ENCODE data around the gene FBXW2. TPM values are rescaled to one million over a fixed set of nuclear protein-coding genes. Genes with fewer than 3 reads are reported as not detected.
A peak's percentile ranks its signal among the peaks of the same experiment; 100 is the strongest.

FBXW2 gene
- total RNA-seq, 2 donors from 2014 or later = 16.6 to 19.1 TPM

DNA sequence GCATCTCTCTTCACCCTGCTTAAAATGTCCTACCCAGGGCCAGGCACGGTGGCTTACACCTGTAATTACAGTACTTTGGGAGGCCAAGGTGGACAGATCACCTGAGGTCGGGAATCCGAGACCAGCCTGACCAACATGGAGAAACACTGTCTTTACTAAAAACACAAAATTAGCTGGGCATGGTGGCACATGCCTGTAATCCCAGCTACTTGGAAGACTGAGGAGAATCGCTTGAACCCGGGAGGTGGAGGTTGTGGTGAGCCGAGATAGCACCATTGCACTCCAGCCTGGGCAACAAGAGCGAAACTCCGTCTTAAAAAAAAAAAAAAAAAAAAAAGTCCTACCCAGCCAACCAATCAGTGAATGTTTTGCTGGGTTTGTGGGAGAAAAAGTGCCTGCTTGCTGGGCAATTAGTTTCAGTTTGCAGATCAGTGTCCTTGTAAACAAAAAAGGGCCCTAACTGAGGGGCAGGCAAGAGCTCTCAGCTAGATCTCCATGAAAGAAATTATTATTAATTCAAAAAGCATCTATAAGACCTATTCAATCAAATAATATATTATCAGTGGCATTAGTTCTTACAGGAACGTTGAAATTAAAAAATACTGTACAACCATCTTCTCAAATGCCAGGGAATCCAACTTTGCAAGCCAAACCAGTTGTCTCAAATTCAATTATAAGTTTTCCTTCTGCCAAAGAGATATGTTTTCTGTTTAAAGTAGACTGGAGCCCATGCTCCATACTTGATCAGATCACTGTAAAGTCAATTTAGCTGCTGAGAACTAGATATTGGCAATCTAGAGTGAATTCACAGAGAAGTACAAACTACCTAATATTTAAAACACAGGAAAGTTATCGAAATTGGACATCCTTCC, 82.9 kb downstream of the FBXW2 start:
- peak overlapping the region; percentile 78 to 87 (median 84) for H3K27ac ChIP-seq
- peak; percentile 15 for ATAC-seq
- DNase-seq = peak; percentile 38 to 68 (median 58)
- H3K27me3 ChIP-seq = no peaks in the 10 kb centered on the region
- intact Hi-C loops (cut with DNase I) = no loop called here
- TF ChIP-seq, protein P1, sequence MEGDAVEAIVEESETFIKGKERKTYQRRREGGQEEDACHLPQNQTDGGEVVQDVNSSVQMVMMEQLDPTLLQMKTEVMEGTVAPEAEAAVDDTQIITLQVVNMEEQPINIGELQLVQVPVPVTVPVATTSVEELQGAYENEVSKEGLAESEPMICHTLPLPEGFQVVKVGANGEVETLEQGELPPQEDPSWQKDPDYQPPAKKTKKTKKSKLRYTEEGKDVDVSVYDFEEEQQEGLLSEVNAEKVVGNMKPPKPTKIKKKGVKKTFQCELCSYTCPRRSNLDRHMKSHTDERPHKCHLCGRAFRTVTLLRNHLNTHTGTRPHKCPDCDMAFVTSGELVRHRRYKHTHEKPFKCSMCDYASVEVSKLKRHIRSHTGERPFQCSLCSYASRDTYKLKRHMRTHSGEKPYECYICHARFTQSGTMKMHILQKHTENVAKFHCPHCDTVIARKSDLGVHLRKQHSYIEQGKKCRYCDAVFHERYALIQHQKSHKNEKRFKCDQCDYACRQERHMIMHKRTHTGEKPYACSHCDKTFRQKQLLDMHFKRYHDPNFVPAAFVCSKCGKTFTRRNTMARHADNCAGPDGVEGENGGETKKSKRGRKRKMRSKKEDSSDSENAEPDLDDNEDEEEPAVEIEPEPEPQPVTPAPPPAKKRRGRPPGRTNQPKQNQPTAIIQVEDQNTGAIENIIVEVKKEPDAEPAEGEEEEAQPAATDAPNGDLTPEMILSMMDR (IDR thresholded peaks at IDR 0.05) = no peak
- peak in 1 of 3 donors; percentile 33 for TF ChIP-seq POLR2A (IDR thresholded peaks at IDR 0.05)
- H3K9me3 ChIP-seq = no peaks in the 10 kb centered on the region
- no peak overlapping the region for H3K4me3 ChIP-seq
- 11 to 28% methylated on average over 10 of the region's 10 CpGs for WGBS, 2 donors
- no peaks in the 10 kb centered on the region for H3K36me3 ChIP-seq (replicated peaks in 1 of 2; ENCODE audit: insufficient read depth in 1 of 2, low read depth in 2 of 2)
- peaks cover 56% of the 10 kb centered on the region for H3K4me1 ChIP-seq

DNA sequence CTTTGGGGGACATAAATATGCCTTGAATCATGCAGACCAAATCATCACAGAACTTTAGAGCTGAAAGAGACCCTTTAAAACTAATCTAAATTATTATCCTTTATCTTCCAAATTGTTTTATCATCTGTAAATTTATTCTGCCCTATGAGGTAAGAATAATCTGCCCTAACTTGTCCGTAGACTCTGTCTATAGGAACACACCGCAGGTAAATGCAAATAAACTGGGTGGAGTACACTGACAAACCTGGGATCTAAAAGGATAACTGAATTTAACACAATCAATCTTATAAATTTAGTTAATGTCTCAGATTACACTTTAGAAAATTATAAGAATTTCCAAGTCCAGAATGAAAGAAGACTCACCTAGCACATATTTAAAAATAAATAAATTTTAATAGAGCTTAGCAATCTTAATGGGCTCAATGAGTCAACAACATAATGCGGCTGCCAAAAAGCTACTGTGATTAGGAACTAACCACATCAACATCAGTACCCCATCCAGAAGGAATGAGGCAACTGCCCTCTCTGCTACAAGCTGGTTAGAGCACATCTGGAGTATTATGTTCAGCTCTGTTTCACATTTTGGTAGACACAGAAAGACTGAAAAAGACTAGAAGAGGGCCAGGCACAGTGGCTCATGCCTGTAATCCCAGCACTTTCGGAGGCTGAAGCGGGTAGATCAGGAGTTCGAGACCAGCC, 84.5 kb downstream of the FBXW2 start:
- Histone ChIP-seq H3K4me1 (peaks cover 52% of the 10 kb centered on the region), H3K4me3 (no peak overlapping the region), H3K27ac (no peak overlapping the region), H3K9me3 (no peaks in the 10 kb centered on the region), H3K27me3 (no peaks in the 10 kb centered on the region), H3K36me3 (replicated peaks in 1 of 2; ENCODE audit: insufficient read depth in 1 of 2, low read depth in 2 of 2) (no peaks in the 10 kb centered on the region)
- no peak for TF ChIP-seq POLR2A (IDR thresholded peaks at IDR 0.05)
- TF ChIP-seq, protein P1 (IDR thresholded peaks at IDR 0.05) = no peak
- WGBS, 2 donors = 82 to 84% methylated on average over 6 of the region's 6 CpGs
- DNase-seq = no peak
- intact Hi-C loops (cut with DNase I) = no loop called here
- no peak for ATAC-seq

DNA sequence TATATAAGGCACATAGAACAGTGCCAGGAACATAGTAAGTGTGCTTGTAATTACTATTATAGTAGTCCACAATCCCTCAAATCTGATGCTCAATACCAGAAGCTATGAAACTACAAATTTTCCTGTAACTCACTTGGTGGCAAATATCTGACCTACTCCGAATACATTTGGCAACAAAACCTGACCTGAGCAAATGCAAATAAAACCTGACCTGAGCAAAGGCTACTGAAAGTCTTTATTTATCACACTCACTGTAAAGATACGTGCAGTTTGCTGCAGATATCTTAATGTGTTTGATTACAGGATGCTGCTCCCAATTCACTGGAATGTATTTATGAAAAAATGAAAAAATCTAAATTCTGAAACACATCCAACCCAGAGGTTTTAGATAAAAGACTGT, 86.0 kb downstream of the FBXW2 start:
- Histone ChIP-seq H3K36me3 (replicated peaks in 1 of 2; ENCODE audit: insufficient read depth in 1 of 2, low read depth in 2 of 2) (no peaks in the 10 kb centered on the region), H3K4me1 (peaks cover 45% of the 10 kb centered on the region), H3K27me3 (no peaks in the 10 kb centered on the region), H3K4me3 (no peak overlapping the region), H3K9me3 (no peaks in the 10 kb centered on the region), H3K27ac (no peak overlapping the region)
- no peak for ATAC-seq
- intact Hi-C loops (cut with DNase I) = no loop called here
- DNase-seq = no peak
- TF ChIP-seq, protein P1 (IDR thresholded peaks at IDR 0.05) = no peak
- TF ChIP-seq POLR2A (IDR thresholded peaks at IDR 0.05) = no peak
- 20 to 32% methylated on average over 2 of the region's 2 CpGs for whole genome bisulfite sequencing, 2 donors

Other genes with a start within 250 kb of the FBXW2 start
- 10 to 100 TPM; 21.5 to 45.5 TPM for gene CDK5RAP2, start 213.2 kb downstream of the FBXW2 start, total RNA-seq
- 1 to 10 TPM; 9.6 to 9.9 TPM for gene MEGF9, start 78.9 kb downstream of the FBXW2 start, total RNA-seq
- 10 to 100 TPM; 20.8 to 31.0 TPM for gene PSMD5, start 49.5 kb upstream of the FBXW2 start, total RNA-seq
- 1 to 10 TPM; 5.4 to 6.9 TPM for gene PHF19, start 83.8 kb upstream of the FBXW2 start, total RNA-seq
- gene TRAF1, start 133.4 kb upstream of the FBXW2 start, total RNA-seq = 1 to 10 TPM; 4.4 to 8.2 TPM